H1 (cell line): ENCODE data around the gene NDUFA7. TPM values are rescaled to one million over a fixed set of nuclear protein-coding genes. Genes with fewer than 3 reads are reported as not detected.

ENCODE experiments used
- ASH2L ChIP-seq: fragments of 200-600, 300-600 bp; sonication (generic); IDR thresholded peaks from one replicate; pipeline ENCODE4 v1.7.1; 2017; ENCODE audit warnings: low read length
- BACH1 ChIP-seq: IDR thresholded peaks from 2 replicates; pipeline ENCODE4 v1.6.1; 2012; ENCODE audit warnings: low read length, improper control_type of control experiment
- BRCA1 ChIP-seq: IDR thresholded peaks from 2 replicates; pipeline ENCODE4 v1.6.1; 2012; ENCODE audit warnings: low read depth, low read length, improper control_type of control experiment
- EGR1 ChIP-seq: IDR thresholded peaks from 2 replicates; pipeline ENCODE4 v1.6.1; 2011; ENCODE audit warnings: low read depth, low read length, borderline replicate concordance
- SP1 ChIP-seq: IDR thresholded peaks from 2 replicates; pipeline ENCODE4 v1.6.1; 2011; ENCODE audit warnings: low read depth, low read length
- TAF1 ChIP-seq: IDR thresholded peaks from 2 replicates; pipeline ENCODE4 v1.6.1; 2011; ENCODE audit warnings: mild to moderate bottlenecking, low read depth, low read length
- polyA plus RNA-seq, 7 experiments: library from polyadenylated mRNA; depleted of rRNA in 3 of 7; stranded (reverse) in 5 of 7; unstranded in 2 of 7; fragments of >200 nt in 5 of 7; fragments of 200-250 nt in 2 of 7; gene quantifications; 1 replicate in 5 of 7; 2 replicates in 1 of 7; 4 replicates in 1 of 7; pipeline versions ENCODE4 v1.2.1 to v1.2.3, GENCODE V29; 2011 to 2013; ENCODE audit warnings: missing spikeins in 2 of 7, mixed read lengths in 2 of 7
- total RNA-seq: library from RNA; stranded (reverse); fragmentation: NEBNext Ultra II Directional; extraction: Animal tissue kit (Norgen Biotek cat#: 25700); gene quantifications from 2 replicates; pipeline ENCODE4 v1.2.1, GENCODE V29; 2021
- TF ChIP-seq, protein P1 (sequence below): fragments of 300-600 bp; sonication (generic); IDR thresholded peaks from 2 replicates; pipeline ENCODE4 v1.7.1; 2012; ENCODE audit warnings: low read length, moderate library complexity, mild to moderate bottlenecking, inconsistent platforms; ENCODE audit not compliant: insufficient replicate concordance
- TF ChIP-seq, protein P2 (sequence below): IDR thresholded peaks from 2 replicates; pipeline ENCODE4 v1.6.1; 2012; ENCODE audit warnings: low read length, inconsistent platforms

Gene NDUFA7
- total and polyA plus RNA-seq, 2 of the 8 experiments (the other 6 are each of a cell fraction or from before 2014, with no cell fraction given): 54.4 to 286 TPM

DNA sequence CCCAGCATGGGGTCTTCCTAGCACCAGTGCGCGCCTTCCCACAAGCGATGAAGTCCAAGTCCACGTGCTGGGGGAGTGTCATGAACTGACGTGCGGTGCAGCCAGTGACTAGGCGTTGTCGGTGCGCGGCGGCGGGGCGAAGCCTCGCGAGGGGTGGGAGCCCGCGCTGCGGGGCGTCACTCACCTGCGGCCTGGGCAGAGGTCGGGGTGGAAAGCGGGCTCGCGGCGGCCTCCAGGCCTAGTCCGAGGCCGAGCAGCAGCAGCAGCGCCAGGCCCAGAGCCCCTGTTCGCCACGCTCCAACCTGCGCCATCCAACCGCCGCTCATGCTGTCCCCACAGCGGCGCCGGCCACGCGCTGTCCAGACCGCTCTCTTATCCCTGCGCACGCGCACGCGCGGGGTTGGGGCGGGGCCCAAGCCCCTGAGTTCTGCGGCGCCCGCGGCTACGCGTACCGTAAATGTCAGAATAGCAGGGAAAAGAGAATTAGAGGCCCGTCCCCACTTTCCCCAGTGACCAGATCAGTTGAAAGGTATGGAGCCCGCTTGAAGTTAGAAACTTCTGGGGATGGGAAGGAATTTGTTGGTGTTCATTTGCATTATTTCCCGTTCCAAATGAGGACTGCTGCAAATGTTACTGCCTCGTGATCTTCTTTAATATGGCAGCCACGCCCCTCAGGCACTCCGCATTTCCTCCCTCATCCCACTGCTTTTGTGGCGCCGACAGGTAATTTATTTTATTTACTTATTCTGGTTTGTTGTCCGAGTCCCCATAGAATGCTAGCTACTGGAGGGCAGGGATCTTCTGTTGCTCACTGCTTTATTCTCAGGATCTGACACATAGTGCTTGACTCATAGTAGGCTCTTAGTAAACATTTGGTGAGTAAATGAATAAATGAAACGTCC is 13.0 kb downstream of the NDUFA7 start, which contains the start of gene CD320 (continued):
- TF ChIP-seq, protein P1, sequence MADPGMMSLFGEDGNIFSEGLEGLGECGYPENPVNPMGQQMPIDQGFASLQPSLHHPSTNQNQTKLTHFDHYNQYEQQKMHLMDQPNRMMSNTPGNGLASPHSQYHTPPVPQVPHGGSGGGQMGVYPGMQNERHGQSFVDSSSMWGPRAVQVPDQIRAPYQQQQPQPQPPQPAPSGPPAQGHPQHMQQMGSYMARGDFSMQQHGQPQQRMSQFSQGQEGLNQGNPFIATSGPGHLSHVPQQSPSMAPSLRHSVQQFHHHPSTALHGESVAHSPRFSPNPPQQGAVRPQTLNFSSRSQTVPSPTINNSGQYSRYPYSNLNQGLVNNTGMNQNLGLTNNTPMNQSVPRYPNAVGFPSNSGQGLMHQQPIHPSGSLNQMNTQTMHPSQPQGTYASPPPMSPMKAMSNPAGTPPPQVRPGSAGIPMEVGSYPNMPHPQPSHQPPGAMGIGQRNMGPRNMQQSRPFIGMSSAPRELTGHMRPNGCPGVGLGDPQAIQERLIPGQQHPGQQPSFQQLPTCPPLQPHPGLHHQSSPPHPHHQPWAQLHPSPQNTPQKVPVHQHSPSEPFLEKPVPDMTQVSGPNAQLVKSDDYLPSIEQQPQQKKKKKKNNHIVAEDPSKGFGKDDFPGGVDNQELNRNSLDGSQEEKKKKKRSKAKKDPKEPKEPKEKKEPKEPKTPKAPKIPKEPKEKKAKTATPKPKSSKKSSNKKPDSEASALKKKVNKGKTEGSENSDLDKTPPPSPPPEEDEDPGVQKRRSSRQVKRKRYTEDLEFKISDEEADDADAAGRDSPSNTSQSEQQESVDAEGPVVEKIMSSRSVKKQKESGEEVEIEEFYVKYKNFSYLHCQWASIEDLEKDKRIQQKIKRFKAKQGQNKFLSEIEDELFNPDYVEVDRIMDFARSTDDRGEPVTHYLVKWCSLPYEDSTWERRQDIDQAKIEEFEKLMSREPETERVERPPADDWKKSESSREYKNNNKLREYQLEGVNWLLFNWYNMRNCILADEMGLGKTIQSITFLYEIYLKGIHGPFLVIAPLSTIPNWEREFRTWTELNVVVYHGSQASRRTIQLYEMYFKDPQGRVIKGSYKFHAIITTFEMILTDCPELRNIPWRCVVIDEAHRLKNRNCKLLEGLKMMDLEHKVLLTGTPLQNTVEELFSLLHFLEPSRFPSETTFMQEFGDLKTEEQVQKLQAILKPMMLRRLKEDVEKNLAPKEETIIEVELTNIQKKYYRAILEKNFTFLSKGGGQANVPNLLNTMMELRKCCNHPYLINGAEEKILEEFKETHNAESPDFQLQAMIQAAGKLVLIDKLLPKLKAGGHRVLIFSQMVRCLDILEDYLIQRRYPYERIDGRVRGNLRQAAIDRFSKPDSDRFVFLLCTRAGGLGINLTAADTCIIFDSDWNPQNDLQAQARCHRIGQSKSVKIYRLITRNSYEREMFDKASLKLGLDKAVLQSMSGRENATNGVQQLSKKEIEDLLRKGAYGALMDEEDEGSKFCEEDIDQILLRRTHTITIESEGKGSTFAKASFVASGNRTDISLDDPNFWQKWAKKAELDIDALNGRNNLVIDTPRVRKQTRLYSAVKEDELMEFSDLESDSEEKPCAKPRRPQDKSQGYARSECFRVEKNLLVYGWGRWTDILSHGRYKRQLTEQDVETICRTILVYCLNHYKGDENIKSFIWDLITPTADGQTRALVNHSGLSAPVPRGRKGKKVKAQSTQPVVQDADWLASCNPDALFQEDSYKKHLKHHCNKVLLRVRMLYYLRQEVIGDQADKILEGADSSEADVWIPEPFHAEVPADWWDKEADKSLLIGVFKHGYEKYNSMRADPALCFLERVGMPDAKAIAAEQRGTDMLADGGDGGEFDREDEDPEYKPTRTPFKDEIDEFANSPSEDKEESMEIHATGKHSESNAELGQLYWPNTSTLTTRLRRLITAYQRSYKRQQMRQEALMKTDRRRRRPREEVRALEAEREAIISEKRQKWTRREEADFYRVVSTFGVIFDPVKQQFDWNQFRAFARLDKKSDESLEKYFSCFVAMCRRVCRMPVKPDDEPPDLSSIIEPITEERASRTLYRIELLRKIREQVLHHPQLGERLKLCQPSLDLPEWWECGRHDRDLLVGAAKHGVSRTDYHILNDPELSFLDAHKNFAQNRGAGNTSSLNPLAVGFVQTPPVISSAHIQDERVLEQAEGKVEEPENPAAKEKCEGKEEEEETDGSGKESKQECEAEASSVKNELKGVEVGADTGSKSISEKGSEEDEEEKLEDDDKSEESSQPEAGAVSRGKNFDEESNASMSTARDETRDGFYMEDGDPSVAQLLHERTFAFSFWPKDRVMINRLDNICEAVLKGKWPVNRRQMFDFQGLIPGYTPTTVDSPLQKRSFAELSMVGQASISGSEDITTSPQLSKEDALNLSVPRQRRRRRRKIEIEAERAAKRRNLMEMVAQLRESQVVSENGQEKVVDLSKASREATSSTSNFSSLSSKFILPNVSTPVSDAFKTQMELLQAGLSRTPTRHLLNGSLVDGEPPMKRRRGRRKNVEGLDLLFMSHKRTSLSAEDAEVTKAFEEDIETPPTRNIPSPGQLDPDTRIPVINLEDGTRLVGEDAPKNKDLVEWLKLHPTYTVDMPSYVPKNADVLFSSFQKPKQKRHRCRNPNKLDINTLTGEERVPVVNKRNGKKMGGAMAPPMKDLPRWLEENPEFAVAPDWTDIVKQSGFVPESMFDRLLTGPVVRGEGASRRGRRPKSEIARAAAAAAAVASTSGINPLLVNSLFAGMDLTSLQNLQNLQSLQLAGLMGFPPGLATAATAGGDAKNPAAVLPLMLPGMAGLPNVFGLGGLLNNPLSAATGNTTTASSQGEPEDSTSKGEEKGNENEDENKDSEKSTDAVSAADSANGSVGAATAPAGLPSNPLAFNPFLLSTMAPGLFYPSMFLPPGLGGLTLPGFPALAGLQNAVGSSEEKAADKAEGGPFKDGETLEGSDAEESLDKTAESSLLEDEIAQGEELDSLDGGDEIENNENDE: peak; percentile 100
- peak; percentile 62 for TF ChIP-seq BRCA1
- TF ChIP-seq EGR1: peak; percentile 52; the same call in 1 of the 2 replicates
- TF ChIP-seq, protein P2, sequence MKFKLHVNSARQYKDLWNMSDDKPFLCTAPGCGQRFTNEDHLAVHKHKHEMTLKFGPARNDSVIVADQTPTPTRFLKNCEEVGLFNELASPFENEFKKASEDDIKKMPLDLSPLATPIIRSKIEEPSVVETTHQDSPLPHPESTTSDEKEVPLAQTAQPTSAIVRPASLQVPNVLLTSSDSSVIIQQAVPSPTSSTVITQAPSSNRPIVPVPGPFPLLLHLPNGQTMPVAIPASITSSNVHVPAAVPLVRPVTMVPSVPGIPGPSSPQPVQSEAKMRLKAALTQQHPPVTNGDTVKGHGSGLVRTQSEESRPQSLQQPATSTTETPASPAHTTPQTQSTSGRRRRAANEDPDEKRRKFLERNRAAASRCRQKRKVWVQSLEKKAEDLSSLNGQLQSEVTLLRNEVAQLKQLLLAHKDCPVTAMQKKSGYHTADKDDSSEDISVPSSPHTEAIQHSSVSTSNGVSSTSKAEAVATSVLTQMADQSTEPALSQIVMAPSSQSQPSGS: peak; percentile 51; the same call in 1 of the 2 replicates
- peak; percentile 60 for TF ChIP-seq TAF1
- peak; percentile 65 for TF ChIP-seq ASH2L
- peak; percentile 67; the same call in 1 of the 2 replicates for TF ChIP-seq BACH1
- TF ChIP-seq SP1: peak; percentile 23; the same call in 1 of the 2 replicates
